H1 (cell line): Measurements from ENCODE around the gene ILF3. TPM values are rescaled to one million over a fixed set of nuclear protein-coding genes. Genes with fewer than 3 reads are reported as not detected.

Source experiments
- BACH1 ChIP-seq: IDR thresholded peaks from 2 replicates; pipeline ENCODE4 v1.6.1; 2012; ENCODE audit warnings: low read length, improper control_type of control experiment
- CBX5 ChIP-seq: fragments of 300-800, 300-1000 bp; sonication (generic); IDR thresholded peaks from 2 replicates; pipeline ENCODE4 v1.7.1; 2016; ENCODE audit warnings: antibody characterized with exemption, low read length, low read depth
- CREB1 ChIP-seq: IDR thresholded peaks from 2 replicates; pipeline ENCODE4 v1.6.1; 2012; ENCODE audit warnings: inconsistent platforms
- FOSL1 ChIP-seq: IDR thresholded peaks from 2 replicates; pipeline ENCODE4 v1.6.1; 2011; ENCODE audit warnings: mild to moderate bottlenecking, low read depth, low read length, moderate library complexity; ENCODE audit not compliant: insufficient read depth
- PHF8 ChIP-seq: fragments of 200-600 bp; sonication (generic); conservative IDR thresholded peaks from 2 replicates; pipeline ENCODE4 v1.7.1; 2012; ENCODE audit warnings: low read depth, mild to moderate bottlenecking, inconsistent platforms, low read length, moderate library complexity
- POLR2A ChIP-seq, 2 experiments: IDR thresholded peaks; 1 replicate in 1 of 2; 2 replicates in 1 of 2; pipeline ENCODE4 v1.6.1; 2011; ENCODE audit warnings: low read depth in 2 of 2, low read length in 2 of 2, mild to moderate bottlenecking in 2 of 2; ENCODE audit errors: control extremely low read depth in 1 of 2
- RNF2 ChIP-seq: fragments of 200-900, 300-1000 bp; sonication (generic); IDR thresholded peaks from 2 replicates; pipeline ENCODE4 v1.7.1; 2016; ENCODE audit warnings: borderline replicate concordance, low read depth, mild to moderate bottlenecking, antibody characterized with exemption, low read length; ENCODE audit not compliant: poor library complexity, severe bottlenecking; ENCODE audit errors: missing control alignments
- SIRT6 ChIP-seq: IDR thresholded peaks from one replicate; pipeline ENCODE4 v1.7.1; 2012; ENCODE audit warnings: low read length, inconsistent platforms
- SP2 ChIP-seq: IDR thresholded peaks from 2 replicates; pipeline ENCODE4 v1.6.1; 2012; ENCODE audit warnings: mild to moderate bottlenecking, low read length, inconsistent platforms
- TAF1 ChIP-seq: IDR thresholded peaks from 2 replicates; pipeline ENCODE4 v1.6.1; 2011; ENCODE audit warnings: mild to moderate bottlenecking, low read depth, low read length
- polyA plus RNA-seq, 7 experiments: library from polyadenylated mRNA; depleted of rRNA in 3 of 7; stranded (reverse) in 5 of 7; unstranded in 2 of 7; fragments of >200 nt in 5 of 7; fragments of 200-250 nt in 2 of 7; gene quantifications; 1 replicate in 5 of 7; 2 replicates in 1 of 7; 4 replicates in 1 of 7; pipeline versions ENCODE4 v1.2.1 to v1.2.3, GENCODE V29; 2011 to 2013; ENCODE audit warnings: missing spikeins in 2 of 7, mixed read lengths in 2 of 7
- total RNA-seq: library from RNA; stranded (reverse); fragmentation: NEBNext Ultra II Directional; extraction: Animal tissue kit (Norgen Biotek cat#: 25700); gene quantifications from 2 replicates; pipeline ENCODE4 v1.2.1, GENCODE V29; 2021
- TF ChIP-seq, protein P1 (sequence below): fragments of 300-600 bp; sonication (generic); IDR thresholded peaks from 2 replicates; pipeline ENCODE4 v1.7.1; 2012; ENCODE audit warnings: low read length, moderate library complexity, mild to moderate bottlenecking, inconsistent platforms; ENCODE audit not compliant: insufficient replicate concordance

ILF3 gene
- total and polyA plus RNA-seq, 2 of the 8 experiments (the other 6 are each of a cell fraction or from before 2014, with no cell fraction given) = 291 to 695 TPM

DNA sequence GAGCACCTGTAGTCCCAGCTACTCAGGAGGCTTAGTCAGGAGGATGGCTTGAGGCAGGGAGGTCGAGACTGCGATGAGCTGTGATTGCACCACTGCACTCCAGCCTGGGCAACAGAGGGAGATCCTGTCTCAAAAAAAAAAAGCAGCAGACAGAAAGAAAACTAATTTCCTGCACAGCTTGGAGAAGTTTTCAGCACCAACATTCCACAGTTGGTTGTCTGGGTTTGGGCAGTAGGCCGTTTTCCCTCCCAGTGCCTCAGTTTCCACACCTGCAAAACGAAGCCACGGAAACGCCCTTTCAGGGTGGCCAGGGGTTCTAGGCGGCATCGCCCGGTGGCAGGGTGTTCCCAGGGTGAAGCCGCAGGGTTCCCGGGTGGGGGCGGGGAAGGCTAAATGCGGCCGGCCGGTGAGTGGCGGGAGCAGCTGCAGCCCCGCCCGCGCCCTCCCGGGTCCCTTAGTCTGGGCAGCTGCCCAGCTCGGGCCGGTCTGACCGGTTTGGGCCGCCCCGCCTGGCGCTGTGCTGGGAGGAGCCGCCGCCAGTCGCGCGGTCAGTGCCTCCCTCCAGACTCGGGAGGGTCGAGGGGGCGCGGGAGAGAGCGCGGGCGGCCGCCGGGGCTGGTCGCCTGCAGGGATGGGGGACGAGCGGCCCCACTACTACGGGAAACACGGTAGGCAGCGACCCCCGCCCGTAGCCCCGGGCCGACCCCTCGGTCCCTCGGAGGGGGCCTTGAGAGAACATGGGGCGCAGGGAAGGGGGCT lies 29.0 kb upstream of the ILF3 start, which contains the start of gene SLC44A2 (continued):
- TF ChIP-seq, protein P1, sequence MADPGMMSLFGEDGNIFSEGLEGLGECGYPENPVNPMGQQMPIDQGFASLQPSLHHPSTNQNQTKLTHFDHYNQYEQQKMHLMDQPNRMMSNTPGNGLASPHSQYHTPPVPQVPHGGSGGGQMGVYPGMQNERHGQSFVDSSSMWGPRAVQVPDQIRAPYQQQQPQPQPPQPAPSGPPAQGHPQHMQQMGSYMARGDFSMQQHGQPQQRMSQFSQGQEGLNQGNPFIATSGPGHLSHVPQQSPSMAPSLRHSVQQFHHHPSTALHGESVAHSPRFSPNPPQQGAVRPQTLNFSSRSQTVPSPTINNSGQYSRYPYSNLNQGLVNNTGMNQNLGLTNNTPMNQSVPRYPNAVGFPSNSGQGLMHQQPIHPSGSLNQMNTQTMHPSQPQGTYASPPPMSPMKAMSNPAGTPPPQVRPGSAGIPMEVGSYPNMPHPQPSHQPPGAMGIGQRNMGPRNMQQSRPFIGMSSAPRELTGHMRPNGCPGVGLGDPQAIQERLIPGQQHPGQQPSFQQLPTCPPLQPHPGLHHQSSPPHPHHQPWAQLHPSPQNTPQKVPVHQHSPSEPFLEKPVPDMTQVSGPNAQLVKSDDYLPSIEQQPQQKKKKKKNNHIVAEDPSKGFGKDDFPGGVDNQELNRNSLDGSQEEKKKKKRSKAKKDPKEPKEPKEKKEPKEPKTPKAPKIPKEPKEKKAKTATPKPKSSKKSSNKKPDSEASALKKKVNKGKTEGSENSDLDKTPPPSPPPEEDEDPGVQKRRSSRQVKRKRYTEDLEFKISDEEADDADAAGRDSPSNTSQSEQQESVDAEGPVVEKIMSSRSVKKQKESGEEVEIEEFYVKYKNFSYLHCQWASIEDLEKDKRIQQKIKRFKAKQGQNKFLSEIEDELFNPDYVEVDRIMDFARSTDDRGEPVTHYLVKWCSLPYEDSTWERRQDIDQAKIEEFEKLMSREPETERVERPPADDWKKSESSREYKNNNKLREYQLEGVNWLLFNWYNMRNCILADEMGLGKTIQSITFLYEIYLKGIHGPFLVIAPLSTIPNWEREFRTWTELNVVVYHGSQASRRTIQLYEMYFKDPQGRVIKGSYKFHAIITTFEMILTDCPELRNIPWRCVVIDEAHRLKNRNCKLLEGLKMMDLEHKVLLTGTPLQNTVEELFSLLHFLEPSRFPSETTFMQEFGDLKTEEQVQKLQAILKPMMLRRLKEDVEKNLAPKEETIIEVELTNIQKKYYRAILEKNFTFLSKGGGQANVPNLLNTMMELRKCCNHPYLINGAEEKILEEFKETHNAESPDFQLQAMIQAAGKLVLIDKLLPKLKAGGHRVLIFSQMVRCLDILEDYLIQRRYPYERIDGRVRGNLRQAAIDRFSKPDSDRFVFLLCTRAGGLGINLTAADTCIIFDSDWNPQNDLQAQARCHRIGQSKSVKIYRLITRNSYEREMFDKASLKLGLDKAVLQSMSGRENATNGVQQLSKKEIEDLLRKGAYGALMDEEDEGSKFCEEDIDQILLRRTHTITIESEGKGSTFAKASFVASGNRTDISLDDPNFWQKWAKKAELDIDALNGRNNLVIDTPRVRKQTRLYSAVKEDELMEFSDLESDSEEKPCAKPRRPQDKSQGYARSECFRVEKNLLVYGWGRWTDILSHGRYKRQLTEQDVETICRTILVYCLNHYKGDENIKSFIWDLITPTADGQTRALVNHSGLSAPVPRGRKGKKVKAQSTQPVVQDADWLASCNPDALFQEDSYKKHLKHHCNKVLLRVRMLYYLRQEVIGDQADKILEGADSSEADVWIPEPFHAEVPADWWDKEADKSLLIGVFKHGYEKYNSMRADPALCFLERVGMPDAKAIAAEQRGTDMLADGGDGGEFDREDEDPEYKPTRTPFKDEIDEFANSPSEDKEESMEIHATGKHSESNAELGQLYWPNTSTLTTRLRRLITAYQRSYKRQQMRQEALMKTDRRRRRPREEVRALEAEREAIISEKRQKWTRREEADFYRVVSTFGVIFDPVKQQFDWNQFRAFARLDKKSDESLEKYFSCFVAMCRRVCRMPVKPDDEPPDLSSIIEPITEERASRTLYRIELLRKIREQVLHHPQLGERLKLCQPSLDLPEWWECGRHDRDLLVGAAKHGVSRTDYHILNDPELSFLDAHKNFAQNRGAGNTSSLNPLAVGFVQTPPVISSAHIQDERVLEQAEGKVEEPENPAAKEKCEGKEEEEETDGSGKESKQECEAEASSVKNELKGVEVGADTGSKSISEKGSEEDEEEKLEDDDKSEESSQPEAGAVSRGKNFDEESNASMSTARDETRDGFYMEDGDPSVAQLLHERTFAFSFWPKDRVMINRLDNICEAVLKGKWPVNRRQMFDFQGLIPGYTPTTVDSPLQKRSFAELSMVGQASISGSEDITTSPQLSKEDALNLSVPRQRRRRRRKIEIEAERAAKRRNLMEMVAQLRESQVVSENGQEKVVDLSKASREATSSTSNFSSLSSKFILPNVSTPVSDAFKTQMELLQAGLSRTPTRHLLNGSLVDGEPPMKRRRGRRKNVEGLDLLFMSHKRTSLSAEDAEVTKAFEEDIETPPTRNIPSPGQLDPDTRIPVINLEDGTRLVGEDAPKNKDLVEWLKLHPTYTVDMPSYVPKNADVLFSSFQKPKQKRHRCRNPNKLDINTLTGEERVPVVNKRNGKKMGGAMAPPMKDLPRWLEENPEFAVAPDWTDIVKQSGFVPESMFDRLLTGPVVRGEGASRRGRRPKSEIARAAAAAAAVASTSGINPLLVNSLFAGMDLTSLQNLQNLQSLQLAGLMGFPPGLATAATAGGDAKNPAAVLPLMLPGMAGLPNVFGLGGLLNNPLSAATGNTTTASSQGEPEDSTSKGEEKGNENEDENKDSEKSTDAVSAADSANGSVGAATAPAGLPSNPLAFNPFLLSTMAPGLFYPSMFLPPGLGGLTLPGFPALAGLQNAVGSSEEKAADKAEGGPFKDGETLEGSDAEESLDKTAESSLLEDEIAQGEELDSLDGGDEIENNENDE = no peak
- TF ChIP-seq SP2 (no peak), CBX5 (no peak), FOSL1 (no peak), SIRT6 (no peak), CREB1 (peak; percentile 28; the same call in 1 of the 2 replicates), BACH1 (no peak), POLR2A (IDR thresholded peaks at IDR 0.05; ENCODE audit: control extremely low read depth in 1 of 2, low read depth in 2 of 2, low read length in 2 of 2) (peak; percentile 62 to 98), RNF2 (no peak), TAF1 (peak; percentile 94), PHF8 (peak; percentile 95)
